HG02763 (cell line): ENCODE measurements around the gene KIZ.
"Not testable (repeated sequence)": the region's sequence is repeated elsewhere in the genome, so short reads cannot be mapped to it uniquely, and the experiment has no call there.

Source experiments
- ATAC-seq: cut with Tn5 transposase; IDR thresholded peaks from one replicate; pipeline ENCODE4 v1.9.1; 2021; ENCODE audit warnings: mild to moderate bottlenecking, moderate library complexity; ENCODE audit not compliant: unreplicated experiment

Gene KIZ

DNA sequence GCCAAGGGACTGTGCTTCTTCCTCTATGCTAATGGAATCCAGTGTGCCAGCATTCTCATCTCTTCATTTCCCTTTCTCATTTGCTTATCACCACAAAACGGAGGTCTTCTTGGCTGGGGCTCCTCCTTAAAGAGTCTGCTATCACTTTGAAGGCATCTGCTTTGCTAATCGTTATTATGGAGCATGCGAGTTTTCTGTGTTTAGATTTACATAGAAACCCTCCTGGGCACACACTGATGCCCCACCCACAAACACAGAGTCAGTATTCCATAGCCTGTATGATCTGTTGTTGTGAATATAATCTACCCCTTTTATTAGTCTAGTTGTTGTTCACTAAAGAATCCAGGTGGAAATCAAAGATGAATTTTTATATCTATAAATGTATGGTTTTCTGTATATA, 93.8 kb downstream of the KIZ start:
- ATAC-seq = no peak

DNA sequence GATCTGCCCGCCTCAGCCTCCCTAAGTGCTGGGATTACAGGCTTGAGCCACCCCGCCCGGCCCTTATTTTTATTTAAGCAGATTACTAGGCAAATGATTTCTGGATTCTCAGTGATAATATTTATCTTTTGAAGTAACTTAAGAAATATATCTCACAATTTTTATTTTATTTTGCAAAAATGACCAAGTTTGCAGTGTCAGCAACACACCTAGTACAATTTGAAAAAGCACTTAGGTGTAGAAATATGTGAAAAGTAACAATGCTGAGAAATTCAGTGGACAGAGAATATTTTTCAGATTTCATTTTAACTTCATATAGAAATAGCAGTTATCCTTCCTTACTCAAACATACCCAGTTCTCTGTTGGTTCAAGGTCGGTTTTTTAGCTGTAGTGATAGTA, 98.3 kb downstream of the KIZ start:
- no peak for ATAC-seq

DNA sequence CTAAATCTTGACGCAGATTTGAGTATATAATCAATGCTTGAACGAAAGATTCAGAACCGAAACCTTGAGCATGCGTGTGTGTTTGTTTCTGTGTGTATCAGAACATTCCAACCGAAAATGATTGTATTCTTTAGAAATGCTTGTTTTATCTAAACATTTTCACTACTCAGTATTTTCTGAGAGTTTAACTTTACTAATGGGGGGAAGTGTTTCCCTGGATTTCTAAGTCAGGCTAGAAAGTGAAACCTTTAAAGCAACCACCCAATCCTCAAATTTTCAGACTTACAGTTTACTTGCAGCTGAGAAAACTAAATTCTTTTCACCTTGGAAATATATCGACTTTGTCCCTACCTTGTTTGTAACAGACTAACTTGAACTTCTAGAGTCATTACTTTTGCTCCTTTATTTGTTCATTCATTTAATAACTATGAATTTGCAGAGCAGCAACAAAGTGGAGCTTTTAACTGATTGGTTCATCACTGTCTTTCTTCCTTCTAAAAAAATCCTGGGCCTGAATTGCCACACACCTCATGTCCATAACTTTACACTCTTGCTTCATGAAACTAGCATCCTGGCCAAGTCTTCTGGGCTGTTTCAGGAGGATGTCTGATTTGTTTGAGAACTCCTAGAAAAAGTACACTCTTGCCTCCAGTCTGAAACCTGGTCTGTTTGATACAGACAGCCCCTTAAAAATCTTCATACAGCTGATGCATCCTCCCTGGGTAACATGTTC, 99.5 kb downstream of the KIZ start:
- ATAC-seq = no peak

DNA sequence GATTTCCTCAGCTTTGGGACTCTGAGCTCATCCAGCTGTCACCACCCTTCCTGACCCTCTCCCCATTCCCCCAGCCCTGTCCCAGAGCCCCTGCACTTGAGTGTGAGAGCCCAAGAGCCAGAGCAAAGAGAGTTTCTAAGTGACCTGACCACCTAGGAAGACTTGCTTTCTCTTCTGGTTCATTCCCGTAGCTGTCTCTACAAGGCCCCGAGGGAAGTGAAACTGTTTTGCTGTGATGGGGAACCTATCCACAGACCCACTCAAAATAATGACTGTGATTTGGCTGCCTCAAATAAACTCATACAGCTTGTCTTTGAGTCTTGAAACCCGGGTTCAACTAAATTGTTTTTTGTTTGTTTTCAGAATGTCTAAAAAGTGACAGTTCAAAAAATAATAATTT, 102.6 kb downstream of the KIZ start:
- ATAC-seq = peak; percentile 90

DNA sequence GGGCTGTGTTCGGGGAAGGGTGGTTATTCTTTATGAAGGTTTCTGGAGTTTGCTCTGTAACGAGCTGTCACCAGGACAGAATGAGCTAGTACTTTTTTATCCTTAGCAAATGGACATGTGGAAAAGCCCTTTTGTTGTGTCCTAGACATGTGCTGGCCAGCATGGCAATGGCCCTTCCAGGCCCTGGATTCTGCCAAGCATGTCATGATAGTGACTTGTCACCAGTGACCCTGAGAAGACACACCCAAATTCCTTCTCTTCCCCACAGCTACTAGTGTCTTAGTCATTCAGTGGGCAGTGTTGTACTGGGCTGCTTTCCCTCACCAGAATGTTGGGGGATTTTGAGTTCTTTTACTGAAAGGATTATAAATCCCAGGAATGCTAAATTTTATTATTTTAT, 103.3 kb downstream of the KIZ start:
- no peak for ATAC-seq

DNA sequence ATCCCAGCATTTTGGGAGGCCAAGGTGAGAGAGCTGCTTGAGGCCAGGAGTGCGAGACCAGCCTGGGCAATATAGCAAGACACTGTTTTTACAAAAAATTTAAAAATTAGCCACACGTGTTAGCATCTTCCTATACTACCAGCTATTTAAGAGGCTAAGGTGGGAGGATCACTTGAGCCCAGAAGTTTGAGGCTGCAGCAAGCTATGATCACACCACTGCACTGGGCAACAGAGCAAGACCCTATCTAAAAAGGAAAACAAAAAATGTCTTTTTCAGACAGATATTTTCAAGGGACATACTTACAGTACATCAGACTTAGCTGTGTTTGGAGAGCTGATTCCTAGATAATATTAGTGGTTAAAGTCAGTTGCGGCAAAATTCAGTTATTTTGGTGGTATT, 104.3 kb downstream of the KIZ start:
- no peak for ATAC-seq

DNA sequence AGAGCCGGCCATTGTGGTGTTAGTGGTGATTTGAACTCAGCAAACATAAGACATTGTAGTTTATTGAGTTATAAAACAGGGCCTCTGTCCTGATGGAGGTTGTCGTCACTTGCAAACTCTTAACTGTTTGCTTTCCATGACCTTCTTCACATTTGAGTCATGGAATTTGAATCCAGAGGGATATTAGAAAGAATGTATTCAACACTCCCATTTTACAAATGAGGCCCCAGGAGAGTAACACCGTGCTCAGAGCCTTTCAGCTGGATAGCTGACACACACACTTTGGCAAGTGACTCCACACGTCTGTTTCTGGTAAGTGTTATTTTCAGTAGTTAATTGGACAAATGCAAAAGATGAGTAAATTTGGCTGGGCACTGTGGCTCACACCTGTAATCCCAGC, 104.8 kb downstream of the KIZ start:
- no peak for ATAC-seq

DNA sequence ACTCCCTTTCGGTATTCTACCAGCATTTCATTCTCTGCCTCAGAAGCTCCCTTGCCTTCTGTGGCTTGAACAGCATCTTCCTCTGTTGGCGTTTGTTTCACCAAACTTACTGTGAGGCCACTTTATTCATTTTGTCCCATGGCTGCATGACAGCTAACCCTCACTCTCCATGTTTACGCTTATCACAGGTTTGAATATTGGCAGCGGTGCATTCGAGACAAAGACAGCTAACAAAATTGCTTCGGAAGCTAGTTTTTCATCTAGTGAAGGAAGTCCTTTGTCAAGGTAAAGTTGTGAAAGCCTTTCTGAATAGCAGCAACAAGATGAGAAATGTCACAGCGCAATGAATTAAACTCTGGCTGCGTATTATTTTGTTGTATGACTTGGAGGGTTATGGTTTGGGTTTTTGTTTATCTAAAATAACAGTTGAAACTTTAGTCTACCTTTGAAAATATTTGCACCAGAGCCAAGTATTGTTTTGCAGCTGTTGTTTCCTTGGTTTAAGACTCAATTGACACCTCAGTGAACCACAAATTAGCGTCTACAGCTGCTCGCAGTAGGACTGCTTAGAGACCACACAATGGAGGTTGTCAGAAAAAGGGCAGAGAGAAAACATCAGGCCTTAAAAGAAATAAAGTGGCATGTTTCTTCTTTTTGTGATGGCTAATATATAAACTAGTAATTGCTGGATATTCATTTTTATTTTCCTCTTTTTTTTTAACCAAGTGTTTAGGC, 106.8 kb downstream of the KIZ start:
- no peak for ATAC-seq

DNA sequence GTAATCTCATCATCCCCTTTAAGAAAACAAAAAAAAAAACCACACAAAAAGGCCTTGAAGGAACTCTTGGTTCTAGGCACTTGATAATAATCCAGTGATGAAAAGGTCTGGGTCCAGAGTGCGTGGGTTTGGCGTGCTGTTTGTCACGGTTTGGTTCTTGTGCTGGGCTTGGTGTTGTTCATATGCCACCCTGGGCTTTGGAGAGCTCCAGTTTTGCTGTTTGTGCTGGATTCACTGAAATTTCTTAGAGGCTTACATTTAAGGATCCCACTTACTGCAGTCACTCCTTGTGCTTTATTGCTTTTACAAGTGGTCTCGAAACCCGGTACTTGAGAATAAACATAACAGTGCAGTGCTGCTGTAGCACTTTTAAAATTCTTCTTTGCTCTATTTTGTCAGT, 108.4 kb downstream of the KIZ start:
- no peak for ATAC-seq

DNA sequence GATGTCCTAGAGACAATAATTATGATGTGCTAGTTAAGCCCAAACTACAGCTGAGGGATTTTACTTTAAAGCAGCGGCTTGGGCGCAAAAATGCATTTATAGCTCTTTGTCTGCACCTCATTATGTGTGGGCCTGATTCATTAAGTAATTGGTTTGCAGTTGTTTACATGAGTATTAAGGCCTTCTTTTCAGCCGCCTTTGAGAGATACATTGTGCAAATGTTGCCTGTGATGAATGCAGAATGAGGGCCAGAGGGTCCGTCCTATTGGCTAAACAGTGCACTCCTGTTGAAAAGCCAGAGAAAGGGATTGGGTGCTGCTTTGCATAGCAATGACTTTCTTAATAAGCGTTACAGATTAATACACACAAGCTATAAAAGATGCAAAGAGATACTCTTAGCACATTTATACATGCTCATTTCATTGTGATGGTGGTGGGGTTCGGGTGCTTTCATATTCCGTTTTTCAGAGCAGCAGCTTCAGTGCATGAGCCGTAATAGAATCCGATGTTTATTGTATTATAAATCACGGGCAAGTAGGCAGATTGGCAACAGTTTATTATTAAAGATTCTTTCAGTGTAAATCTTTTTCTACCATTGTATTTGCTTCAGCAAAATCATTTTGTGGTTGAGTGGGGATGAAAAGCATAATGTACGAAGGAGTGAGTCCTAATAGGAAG, 109.1 kb downstream of the KIZ start:
- no peak for ATAC-seq

DNA sequence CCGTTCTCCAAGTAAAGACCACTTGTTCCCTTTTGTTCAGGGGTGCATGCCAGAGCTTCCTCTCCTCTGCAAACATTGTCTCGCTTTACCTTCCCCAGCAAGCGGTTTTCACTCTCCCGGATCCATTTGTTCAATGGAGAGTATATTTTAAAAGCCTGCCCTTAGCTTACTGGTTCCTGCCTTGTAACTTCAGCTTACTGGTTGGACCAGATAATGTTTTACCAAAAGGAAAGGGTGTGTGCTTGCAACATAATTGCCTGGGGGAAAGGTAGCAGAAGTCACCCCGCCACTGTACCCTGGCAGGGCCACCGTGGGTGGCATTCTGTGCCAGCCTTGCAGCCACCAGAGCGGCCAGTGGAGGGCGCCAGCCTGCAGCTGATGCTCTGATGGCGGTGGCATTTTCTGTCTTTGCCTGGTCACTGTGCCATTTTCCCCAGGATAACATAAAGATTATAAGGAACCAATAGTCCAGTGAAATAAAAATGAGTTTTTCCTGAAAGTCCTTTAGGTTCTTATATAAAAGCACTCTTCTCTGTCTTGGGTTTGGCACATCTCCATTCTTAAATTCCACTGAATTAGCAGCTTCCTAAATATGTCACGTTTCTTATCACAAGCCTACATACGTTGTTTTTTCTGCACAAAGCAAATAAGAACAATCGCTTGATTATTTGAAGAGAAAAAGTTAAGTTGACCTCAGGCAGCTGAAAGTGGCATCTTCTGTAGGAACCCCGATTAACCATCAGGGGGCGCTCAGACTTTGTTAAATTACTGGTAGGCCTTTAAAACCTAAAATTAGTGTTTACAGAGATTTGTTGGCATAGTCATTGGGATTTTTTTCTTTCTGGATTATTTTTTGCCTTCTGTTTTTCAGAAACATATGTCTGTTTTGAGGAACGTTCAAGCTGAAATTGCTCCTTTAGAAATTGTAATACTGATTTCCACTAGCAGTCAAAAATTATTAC, 109.9 kb downstream of the KIZ start:
- ATAC-seq = no peak

DNA sequence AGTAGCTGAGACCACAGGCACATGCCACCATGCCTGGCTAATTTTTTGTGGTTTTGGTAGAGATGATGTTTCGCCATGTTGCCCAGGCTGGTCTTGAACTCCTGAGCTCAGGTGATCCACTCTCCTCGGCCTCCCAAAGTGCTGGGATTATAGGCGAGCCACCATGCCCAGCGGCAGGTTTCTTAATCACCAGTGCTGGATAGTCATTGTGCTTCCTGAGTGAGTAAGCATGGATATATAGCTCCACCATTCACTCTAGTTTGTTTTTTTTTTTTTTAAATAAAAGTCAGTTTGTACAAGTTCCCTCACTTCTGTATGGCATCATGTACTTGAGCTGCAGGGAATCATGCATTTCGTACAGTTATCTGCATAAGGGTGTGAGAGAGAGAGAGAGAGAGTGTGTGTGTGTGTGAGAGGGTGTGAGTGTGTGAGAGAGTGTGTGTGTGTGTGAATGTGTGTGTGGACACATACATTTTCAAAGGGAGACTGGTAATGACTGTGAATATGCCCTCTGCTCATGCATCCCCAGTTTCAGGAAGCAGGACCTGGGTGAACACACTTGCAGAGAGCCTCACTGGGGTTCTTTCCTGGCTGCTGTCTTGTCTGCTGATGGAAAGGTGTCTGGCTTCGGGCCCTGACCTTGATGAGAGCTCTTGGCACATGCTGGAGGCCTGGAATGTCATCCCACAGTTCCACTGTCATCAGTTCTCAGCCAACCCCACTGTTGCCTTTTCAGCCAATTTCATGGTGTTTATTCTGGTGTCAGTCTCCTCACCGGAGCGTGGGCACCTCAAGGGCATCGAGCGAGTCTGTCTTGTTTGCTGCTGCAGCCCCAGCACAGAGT, 112.3 kb downstream of the KIZ start:
- ATAC-seq = no peak

DNA sequence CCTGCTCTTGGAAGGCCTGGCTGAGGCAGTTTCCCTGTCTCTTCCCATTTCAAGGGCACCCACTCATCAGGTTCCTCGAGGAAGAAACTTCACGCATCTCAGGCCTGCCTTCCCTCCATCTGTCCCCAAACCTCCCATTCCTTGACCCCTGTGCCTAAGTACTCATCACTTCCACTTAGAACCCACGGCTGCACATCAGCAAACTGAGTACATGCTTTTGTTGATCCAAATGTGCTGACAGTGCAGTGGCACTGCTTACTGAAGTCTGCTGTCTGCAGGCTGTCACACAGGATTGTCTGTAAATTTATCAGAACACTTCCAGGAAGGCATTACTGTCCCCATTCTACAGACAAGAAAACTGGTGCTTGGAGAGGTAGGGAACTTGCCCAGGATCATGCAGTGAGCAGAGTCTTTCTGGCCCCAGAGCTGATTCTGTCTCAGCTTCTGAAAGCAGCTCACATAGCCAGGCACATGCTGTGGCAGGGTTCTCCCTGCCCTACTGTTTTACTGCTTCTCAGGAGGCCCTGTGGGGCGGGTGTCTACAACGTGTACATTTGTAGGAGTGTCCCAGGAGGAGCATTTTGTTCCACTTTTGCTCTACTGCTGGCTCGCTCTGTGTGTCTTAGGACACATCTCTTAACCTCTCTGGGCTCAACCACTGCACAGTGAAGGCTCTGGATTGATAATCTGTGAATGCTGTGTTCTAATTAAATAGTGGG, 113.1 kb downstream of the KIZ start:
- no peak for ATAC-seq

DNA sequence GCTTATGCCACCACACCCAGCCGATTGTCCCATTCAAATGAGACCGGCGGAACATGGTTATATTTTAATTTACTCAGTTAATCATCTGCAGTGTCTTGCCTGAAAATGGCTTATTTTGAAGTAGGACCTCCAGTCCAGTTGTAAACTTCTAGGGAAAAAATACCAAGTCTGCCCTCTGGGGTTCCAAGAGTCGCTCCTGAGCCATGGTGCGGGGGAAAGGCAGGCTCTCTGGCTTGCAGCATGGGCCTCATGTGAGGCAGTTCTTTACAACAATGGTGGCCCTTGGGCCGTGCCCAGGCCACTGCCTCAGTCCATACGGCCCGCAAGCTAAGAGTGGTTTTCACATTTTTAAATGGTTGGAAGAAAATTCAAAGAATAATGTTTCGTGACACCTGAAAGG, 114.5 kb downstream of the KIZ start:
- ATAC-seq = no peak

DNA sequence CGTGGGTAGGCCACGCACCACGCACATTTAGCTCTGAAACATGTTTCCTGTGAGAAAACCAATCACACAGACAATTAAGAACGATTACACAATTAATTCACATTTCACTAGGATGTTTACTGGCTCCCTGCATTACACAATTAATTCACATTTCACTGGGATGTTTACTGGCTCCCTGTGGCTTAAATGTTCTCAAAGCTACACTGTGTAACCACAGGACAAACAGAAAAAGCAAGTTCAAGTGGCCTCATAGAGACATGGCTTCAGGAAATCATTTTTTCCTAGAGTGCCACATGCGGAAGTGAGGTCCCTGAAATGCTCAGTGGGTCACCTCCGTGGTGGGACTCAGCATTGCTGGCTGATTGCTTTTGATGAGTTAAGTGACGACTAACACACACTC, 115.5 kb downstream of the KIZ start:
- no peak for ATAC-seq

DNA sequence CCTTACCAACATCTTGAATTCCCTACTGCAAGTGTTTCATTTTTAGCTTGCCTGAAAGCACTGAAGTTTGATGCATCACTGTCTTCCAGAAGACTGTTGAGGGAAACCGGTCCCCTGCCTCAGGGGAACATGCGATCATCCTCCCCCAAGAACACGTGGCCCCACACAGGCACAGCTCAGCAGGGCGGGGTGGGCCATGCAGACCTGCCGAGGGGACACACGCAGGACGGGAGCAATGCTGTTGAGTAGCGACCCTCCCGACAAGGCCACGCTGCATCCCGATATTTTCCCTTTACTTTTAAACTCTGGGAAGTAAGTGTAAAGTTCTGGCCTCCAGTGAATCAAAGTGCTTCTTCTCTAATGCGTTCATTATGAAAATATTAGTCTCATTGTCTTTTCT, 117.9 kb downstream of the KIZ start:
- no peak for ATAC-seq

DNA sequence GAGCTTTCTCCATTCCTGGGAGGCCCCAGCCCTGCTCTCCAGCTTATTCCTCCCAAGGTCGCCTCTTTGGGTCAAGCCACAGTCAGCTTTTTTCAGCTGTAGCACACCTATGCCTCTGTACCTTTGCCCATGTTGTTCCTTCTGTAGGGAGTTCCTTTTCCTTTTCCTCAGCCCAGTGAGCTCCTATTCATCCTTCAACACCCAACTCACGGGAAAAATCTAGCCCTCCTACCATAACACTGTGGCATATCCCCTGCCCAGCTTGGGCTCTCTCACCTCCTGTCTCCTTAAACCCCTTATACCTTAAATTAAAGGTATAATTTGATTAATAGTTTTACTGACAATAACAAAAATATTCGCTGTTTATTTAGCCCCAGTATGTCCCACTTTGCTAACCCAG, 118.9 kb downstream of the KIZ start:
- no peak for ATAC-seq

DNA sequence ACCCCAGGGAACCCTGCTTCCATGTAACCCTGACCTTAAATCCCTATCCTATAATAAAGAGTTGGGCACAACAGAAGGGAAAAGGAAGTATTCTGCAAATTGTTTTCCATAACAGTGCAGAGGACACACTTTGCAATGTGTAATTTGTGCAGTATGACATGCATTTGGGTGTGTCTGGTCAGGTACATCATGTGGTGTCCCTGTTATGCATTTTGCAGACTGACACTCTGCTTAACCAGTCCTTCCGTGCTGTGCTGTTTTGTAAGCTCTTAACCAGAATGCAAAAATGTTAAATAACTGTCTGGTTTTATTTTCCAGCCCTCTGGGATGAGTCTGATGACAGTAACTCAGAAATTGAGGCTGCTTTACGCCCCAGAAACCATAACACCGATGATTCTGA, 120.3 kb downstream of the KIZ start:
- no peak for ATAC-seq

DNA sequence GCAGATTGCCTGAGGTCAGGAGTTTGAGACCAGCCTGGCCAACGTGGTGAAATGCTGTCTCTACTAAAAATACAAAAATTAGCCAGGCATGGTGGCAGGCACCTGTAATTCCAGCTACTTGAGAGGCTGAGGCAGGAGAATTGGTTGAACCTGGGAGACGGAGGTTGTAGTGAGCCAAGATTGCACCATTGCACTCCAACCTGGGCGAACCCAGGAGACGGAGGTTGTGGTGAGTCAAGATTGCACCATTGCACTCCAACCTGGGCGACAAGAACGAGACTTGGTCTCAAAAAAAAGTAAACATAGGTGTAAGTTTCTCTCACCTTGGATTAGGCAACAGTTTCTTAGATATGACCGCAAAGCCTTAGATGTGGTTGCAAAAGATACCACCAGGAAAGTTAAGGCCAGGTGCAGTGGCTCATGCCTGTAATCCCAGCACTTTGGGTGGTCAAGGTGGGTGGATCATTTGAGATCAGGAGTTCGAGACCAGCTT, 121.8 kb downstream of the KIZ start:
- ATAC-seq = not testable (repeated sequence)
